B cell (primary cell): ENCODE measurements around the gene FIG4.

Experiments used
- EZH2 ChIP-seq: IDR thresholded peaks from 2 replicates; pipeline ENCODE4 v1.6.1; 2012; ENCODE audit warnings: borderline replicate concordance, low read depth, mild to moderate bottlenecking, moderate library complexity, low read length; ENCODE audit not compliant: insufficient read depth, poor library complexity, severe bottlenecking
- TF ChIP-seq, protein P1 (sequence below): fragments of 200-600 bp; IDR thresholded peaks from one replicate; pipeline ENCODE4 v1.8.0; 2022; ENCODE audit warnings: antibody characterized with exemption, mild to moderate bottlenecking

- TF ChIP-seq, protein P1, sequence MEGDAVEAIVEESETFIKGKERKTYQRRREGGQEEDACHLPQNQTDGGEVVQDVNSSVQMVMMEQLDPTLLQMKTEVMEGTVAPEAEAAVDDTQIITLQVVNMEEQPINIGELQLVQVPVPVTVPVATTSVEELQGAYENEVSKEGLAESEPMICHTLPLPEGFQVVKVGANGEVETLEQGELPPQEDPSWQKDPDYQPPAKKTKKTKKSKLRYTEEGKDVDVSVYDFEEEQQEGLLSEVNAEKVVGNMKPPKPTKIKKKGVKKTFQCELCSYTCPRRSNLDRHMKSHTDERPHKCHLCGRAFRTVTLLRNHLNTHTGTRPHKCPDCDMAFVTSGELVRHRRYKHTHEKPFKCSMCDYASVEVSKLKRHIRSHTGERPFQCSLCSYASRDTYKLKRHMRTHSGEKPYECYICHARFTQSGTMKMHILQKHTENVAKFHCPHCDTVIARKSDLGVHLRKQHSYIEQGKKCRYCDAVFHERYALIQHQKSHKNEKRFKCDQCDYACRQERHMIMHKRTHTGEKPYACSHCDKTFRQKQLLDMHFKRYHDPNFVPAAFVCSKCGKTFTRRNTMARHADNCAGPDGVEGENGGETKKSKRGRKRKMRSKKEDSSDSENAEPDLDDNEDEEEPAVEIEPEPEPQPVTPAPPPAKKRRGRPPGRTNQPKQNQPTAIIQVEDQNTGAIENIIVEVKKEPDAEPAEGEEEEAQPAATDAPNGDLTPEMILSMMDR: no peak
- no peak for TF ChIP-seq EZH2
Measured at GRCh38 chr6:109824105-109824504, 133.0 kb downstream of the FIG4 start.
